ENCODE results near the gene ARHGAP25. TPM values are rescaled to one million over a fixed set of nuclear protein-coding genes. Genes with fewer than 3 reads are reported as not detected.

Gene ARHGAP25
- total and polyA plus RNA-seq, 2 donors (not counting 3 experiments of a cell fraction or from before 2014, with no cell fraction given), result 0.50 to 2.0 TPM

DNA sequence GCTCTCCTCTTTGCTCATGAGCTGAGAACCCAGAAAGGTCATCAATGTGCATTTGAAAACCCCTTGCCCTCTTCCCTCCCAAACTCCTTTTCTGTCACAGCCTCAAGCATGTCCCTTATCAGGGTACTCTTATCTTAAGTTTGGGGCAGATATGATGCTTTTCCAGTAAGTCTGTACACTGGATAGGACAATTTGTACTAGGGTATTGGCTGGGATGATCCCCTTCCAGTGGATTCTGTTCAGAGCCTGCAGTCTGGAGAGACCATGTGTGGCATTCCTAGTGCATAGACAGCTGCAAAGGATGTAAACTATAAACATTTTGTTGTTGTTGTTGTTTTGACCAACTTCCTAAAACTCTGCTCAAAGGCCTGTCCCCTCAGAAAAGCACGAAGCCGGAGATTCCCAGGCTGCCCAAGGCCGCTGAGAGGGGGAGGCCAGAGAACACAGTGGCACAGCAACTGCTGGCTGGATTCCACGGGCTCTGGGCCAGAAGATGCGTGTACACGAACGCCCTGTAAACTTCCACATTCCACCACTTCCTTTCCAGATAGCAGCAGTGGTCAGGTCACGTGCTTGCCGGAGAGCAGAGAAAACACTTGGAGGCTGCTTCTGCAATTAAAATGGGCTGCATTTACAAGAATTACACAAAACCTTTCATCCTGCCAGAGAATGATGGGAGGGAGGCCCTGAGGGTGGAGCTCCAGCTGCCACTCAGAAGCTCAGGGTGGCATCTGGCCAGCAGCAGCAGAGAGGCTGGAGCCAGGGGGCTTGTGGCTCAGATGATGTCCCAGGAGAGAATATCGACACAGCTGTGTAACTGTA, 94.5 kb downstream of the ARHGAP25 start:
- H4K20me1 ChIP-seq (replicated peaks; ENCODE audit: control insufficient read depth, extremely low read depth, insufficient read depth, low read length), result no peaks in the 10 kb centered on the region
- no peak overlapping the region for H3K4me3 ChIP-seq (replicated peaks in 1 of 3; ENCODE audit: insufficient read depth in 1 of 3, low read depth in 1 of 3, low read length in 3 of 3)
- H3K36me3 ChIP-seq (ENCODE audit: control insufficient read depth in 2 of 2, extremely low read depth in 1 of 2, insufficient read depth in 2 of 2, low read length in 2 of 2), result no peaks in the 10 kb centered on the region
- DNase-seq (ENCODE audit: low read depth, low spot score), result peak; percentile 99
- no peaks in the 10 kb centered on the region for H3K9me1 ChIP-seq (replicated peaks; ENCODE audit: control insufficient read depth, extremely low read depth, insufficient read depth, low read length)
- no peaks in the 10 kb centered on the region for H3K79me2 ChIP-seq (ENCODE audit: control insufficient read depth, insufficient read depth, low read length)
- TF ChIP-seq, protein P1, sequence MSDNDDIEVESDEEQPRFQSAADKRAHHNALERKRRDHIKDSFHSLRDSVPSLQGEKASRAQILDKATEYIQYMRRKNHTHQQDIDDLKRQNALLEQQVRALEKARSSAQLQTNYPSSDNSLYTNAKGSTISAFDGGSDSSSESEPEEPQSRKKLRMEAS (IDR thresholded peaks at IDR 0.05; ENCODE audit: insufficient read depth, insufficient read length), result peak; percentile 93
- TF ChIP-seq GATA2 (IDR thresholded peaks at IDR 0.05; ENCODE audit: insufficient read depth, insufficient read length, low read depth, low read length) (peak; percentile 89), POLR2AphosphoS5 (IDR thresholded peaks at IDR 0.05; ENCODE audit: insufficient read depth, low read depth, low read length) (peak; percentile 99), EZH2 (IDR thresholded peaks at IDR 0.05; ENCODE audit: borderline replicate concordance, low read depth, low read length, severe bottlenecking) (no peak), POLR2A (IDR thresholded peaks at IDR 0.05; ENCODE audit: low read depth, low read length) (no peak), JUN (IDR thresholded peaks at IDR 0.05; ENCODE audit: borderline replicate concordance, insufficient read depth, insufficient read length, low read depth) (peak; percentile 74), MYC (IDR thresholded peaks at IDR 0.05; ENCODE audit: low read depth, low read length) (peak; percentile 52), FOS (IDR thresholded peaks at IDR 0.05; ENCODE audit: borderline replicate concordance, insufficient read depth, low read length) (peak; percentile 70)
- TF ChIP-seq, protein P2, sequence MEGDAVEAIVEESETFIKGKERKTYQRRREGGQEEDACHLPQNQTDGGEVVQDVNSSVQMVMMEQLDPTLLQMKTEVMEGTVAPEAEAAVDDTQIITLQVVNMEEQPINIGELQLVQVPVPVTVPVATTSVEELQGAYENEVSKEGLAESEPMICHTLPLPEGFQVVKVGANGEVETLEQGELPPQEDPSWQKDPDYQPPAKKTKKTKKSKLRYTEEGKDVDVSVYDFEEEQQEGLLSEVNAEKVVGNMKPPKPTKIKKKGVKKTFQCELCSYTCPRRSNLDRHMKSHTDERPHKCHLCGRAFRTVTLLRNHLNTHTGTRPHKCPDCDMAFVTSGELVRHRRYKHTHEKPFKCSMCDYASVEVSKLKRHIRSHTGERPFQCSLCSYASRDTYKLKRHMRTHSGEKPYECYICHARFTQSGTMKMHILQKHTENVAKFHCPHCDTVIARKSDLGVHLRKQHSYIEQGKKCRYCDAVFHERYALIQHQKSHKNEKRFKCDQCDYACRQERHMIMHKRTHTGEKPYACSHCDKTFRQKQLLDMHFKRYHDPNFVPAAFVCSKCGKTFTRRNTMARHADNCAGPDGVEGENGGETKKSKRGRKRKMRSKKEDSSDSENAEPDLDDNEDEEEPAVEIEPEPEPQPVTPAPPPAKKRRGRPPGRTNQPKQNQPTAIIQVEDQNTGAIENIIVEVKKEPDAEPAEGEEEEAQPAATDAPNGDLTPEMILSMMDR (IDR thresholded peaks at IDR 0.05; ENCODE audit: extremely low read depth in 1 of 2, insufficient read depth in 1 of 2, low read depth in 1 of 2, low read length in 2 of 2), result no peak
- H3K4me2 ChIP-seq (ENCODE audit: insufficient read depth, low read length), result peak overlapping the region; percentile 57
- no peak overlapping the region for H2AFZ ChIP-seq (ENCODE audit: low read depth, low read length)
- H3K27ac ChIP-seq (ENCODE audit: insufficient read depth, low read depth, low read length), result peak overlapping the region; percentile 70
- H3K27me3 ChIP-seq (ENCODE audit: control insufficient read depth in 2 of 2, insufficient read depth in 2 of 2, low read length in 2 of 2), result no peaks in the 10 kb centered on the region
- H3K9ac ChIP-seq (replicated peaks; ENCODE audit: extremely low read depth, insufficient read depth, low read length), result peak overlapping the region; percentile 60
- peaks cover 43% of the 10 kb centered on the region for H3K4me1 ChIP-seq (ENCODE audit: control insufficient read depth, extremely low read depth, insufficient read depth, low read length)
- dilution Hi-C loops (cut with MboI; ENCODE audit: extremely low pct_ligation_motif_present, low sequenced_read_pairs) (no loop called here), intact Hi-C loops (cut with micrococcal nuclease) (loop anchor here (1.0 to 2.0 kb wide), 2 partner anchors 18 to 50 kb away; no protein-coding TSS in a partner anchor)
- H3K9me3 ChIP-seq (replicated peaks; ENCODE audit: control insufficient read depth, insufficient read depth, low read length), result no peaks in the 10 kb centered on the region
- POLR2A ChIA-PET, result no interaction called here
- CTCF ChIA-PET, result interaction anchor here (0.8 to 2.5 kb wide), 10 partner anchors 9 to 96 kb away, joined by 3 to 21 read pairs (median 4); no protein-coding TSS in a partner anchor
- BruUV-seq (replicated peaks), result no TSS peak
- peak; percentile 97 for FAIRE-seq

All from endothelial cell of umbilical vein (primary cell).